Smooth muscle cell (in vitro differentiated cells): ENCODE measurements around the gene POFUT1. TPM values are rescaled to one million over a fixed set of nuclear protein-coding genes. Genes with fewer than 3 reads are reported as not detected.

Experiments used
- microRNA counts: library from miRNA; unstranded; fragments of <30 nt; microRNA quantifications from one replicate; lab custom pipeline; 2016
- polyA plus RNA-seq: library from polyadenylated mRNA; unstranded; fragments of >200 nt; fragmentation: Nextera tagmentation; extraction: Ambion mirVana; gene quantifications from 2 replicates; pipeline ENCODE4 v1.2.1, GENCODE V29; 2016
- total RNA-seq: library from RNA; depleted of rRNA; stranded (reverse); fragments of >200 nt; gene quantifications from 2 replicates; pipeline ENCODE4 v1.2.3, GENCODE V29; 2014

POFUT1 gene
- total and polyA plus RNA-seq, 2 experiments from 2014 or later: 44.3 to 45.0 TPM

MicroRNA genes within 50 kb of the gene (microRNA counts, 767-probe panel; counts per million panel counts)
- microRNA hsa-miR-1825 (lab: Ali Mortazavi, UCI): 183 counts per million

Other genes with a start within 250 kb of the POFUT1 start
- gene XKR7, start 239.7 kb upstream of the POFUT1 start, total RNA-seq: not detected in 2 replicates
- gene XKR7, start 239.7 kb upstream of the POFUT1 start, polyA plus RNA-seq: not detected in 2 replicates
- 0.27 TPM in 1 of 2 replicates, not detected in the other for gene CCM2L, start 197.4 kb upstream of the POFUT1 start, total RNA-seq
- 0.27 TPM in 1 of 2 replicates, not detected in the other for gene CCM2L, start 197.4 kb upstream of the POFUT1 start, polyA plus RNA-seq
- 2.0 and 2.5 TPM in 2 replicates for gene HCK, start 155.6 kb upstream of the POFUT1 start, total RNA-seq
- 2.1 and 2.4 TPM in 2 replicates for gene HCK, start 155.6 kb upstream of the POFUT1 start, polyA plus RNA-seq
- 59.2 and 75.8 TPM in 2 replicates for gene TM9SF4, start 98.2 kb upstream of the POFUT1 start, total RNA-seq
- 73.9 and 90.2 TPM in 2 replicates for gene TM9SF4, start 98.2 kb upstream of the POFUT1 start, polyA plus RNA-seq
- 13.7 and 18.7 TPM in 2 replicates for gene PLAGL2, start 137 bp upstream of the POFUT1 start, total RNA-seq
- 10.4 and 14.6 TPM in 2 replicates for gene PLAGL2, start 137 bp upstream of the POFUT1 start, polyA plus RNA-seq
- 16.7 and 20.0 TPM in 2 replicates for gene KIF3B, start 69.8 kb downstream of the POFUT1 start, total RNA-seq
- gene KIF3B, start 69.8 kb downstream of the POFUT1 start, polyA plus RNA-seq: 8.2 and 10.2 TPM in 2 replicates
- 59.3 and 62.1 TPM in 2 replicates for gene ASXL1, start 150.5 kb downstream of the POFUT1 start, total RNA-seq
- 46.5 and 76.4 TPM in 2 replicates for gene ASXL1, start 150.5 kb downstream of the POFUT1 start, polyA plus RNA-seq